Measurements from ENCODE around the gene TRIO.

TRIO gene

DNA sequence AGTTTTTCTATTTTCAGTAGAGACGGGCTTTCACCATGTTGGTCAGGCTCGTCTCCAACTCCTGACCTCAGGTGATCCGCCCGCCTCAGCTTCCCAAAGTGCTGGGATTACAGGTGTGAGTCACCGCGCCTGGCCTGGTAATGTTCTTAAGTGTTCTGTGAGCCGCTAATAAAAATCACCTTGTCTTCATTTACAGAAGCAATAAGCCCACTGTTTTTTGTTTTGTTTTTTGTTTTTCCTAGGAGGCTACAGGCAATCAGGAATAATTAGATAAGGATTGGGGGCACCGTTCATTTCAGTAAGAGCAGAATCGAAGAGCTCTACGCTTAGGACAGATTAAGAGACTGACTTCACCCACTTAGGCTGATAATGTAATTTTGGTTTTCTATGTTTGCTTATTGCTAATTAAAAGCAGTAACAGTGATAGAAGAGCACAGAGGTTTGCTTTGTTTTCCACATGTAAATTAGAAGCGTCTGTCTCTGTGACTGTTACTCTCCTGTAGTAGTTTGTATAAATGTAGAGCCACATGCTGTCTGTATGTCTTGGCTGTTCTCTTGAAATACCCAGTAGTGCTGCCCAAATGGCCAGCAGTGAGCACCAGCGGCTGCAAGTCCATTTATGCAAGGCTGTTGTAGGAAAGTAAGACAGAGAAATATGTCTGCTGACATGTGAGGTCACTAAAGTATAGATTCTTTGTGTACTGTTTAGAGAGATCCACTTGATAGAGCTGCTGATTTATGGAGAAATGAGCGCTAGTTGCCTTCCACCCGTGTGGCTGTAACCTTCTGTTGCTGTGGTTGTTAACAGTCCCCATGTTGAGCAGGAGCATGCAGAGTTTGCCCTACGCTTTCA is 30.5 kb downstream of the TRIO start:
- H3K9ac ChIP-seq (ENCODE audit: low read length): no peak overlapping the region
- no peaks in the 10 kb centered on the region for H3K36me3 ChIP-seq (ENCODE audit: low read length)
- no peaks in the 10 kb centered on the region for H3K27me3 ChIP-seq (ENCODE audit: low read length)
- peaks cover 10% of the 10 kb centered on the region; the same call in 1 of the 2 replicates for H3K79me2 ChIP-seq (ENCODE audit: insufficient read depth, low read length)
- H2AFZ ChIP-seq (ENCODE audit: low read depth, low read length, severe bottlenecking): no peak overlapping the region
- no peaks in the 10 kb centered on the region for H3K9me2 ChIP-seq (replicated peaks; ENCODE audit: insufficient read depth, low read length)
- H3K4me2 ChIP-seq (ENCODE audit: low read depth, low read length, poor library complexity, severe bottlenecking): no peak overlapping the region
- TF ChIP-seq, protein P1, sequence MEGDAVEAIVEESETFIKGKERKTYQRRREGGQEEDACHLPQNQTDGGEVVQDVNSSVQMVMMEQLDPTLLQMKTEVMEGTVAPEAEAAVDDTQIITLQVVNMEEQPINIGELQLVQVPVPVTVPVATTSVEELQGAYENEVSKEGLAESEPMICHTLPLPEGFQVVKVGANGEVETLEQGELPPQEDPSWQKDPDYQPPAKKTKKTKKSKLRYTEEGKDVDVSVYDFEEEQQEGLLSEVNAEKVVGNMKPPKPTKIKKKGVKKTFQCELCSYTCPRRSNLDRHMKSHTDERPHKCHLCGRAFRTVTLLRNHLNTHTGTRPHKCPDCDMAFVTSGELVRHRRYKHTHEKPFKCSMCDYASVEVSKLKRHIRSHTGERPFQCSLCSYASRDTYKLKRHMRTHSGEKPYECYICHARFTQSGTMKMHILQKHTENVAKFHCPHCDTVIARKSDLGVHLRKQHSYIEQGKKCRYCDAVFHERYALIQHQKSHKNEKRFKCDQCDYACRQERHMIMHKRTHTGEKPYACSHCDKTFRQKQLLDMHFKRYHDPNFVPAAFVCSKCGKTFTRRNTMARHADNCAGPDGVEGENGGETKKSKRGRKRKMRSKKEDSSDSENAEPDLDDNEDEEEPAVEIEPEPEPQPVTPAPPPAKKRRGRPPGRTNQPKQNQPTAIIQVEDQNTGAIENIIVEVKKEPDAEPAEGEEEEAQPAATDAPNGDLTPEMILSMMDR (IDR thresholded peaks at IDR 0.05; ENCODE audit: insufficient read depth, low read length, poor library complexity, severe bottlenecking): no peak
- no peak overlapping the region for H3K27ac ChIP-seq (ENCODE audit: low read depth, low read length)
- peaks cover 57% of the 10 kb centered on the region for H4K20me1 ChIP-seq (ENCODE audit: low read depth, low read length)
- no peaks in the 10 kb centered on the region for H3K9me3 ChIP-seq (ENCODE audit: insufficient read depth, low read length)
- no peak overlapping the region for H3K4me3 ChIP-seq (ENCODE audit: insufficient read depth, low read length, poor library complexity, severe bottlenecking)
- H3F3A ChIP-seq (ENCODE audit: insufficient read depth): no peaks in the 10 kb centered on the region

DNA sequence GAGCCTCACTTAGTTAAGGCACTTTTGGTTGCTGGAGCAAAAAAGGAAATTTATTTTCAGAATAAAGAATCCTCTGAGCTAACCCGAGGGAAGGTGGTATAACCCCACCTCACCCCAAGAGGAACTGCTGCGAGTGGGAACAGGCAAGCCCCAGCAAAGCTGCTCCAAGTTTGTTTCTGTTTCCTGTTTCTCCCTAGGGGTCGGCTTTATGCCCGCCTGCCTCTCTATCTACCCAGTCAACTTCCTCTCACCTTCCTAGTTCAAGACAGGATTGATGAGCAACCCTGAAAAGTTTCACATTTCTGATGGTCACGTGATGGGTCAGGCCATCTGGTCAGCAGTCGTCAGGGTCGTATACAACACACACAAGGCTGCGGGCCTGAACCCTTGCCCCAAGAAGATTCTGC is 31.1 kb downstream of the TRIO start:
- Histone ChIP-seq H3K27me3 (ENCODE audit: low read length) (no peaks in the 10 kb centered on the region), H4K20me1 (ENCODE audit: low read depth, low read length) (peaks cover 54% of the 10 kb centered on the region), H3K4me2 (ENCODE audit: low read depth, low read length, poor library complexity, severe bottlenecking) (no peak overlapping the region), H3K27ac (ENCODE audit: low read depth, low read length) (no peak overlapping the region), H2AFZ (ENCODE audit: low read depth, low read length, severe bottlenecking) (no peak overlapping the region), H3K9me2 (replicated peaks; ENCODE audit: insufficient read depth, low read length) (no peaks in the 10 kb centered on the region), H3K4me3 (ENCODE audit: insufficient read depth, low read length, poor library complexity, severe bottlenecking) (no peak overlapping the region), H3K9ac (ENCODE audit: low read length) (no peak overlapping the region), H3K79me2 (ENCODE audit: insufficient read depth, low read length) (peaks cover 10% of the 10 kb centered on the region; the same call in 1 of the 2 replicates), H3K9me3 (ENCODE audit: insufficient read depth, low read length) (no peaks in the 10 kb centered on the region), H3K36me3 (ENCODE audit: low read length) (no peaks in the 10 kb centered on the region), H3F3A (ENCODE audit: insufficient read depth) (no peaks in the 10 kb centered on the region)
- TF ChIP-seq EZH2phosphoT487 (conservative IDR thresholded peaks at IDR 0.05; ENCODE audit: low read length): no peak
- TF ChIP-seq, protein P1 (IDR thresholded peaks at IDR 0.05; ENCODE audit: insufficient read depth, low read length, poor library complexity, severe bottlenecking): no peak

DNA sequence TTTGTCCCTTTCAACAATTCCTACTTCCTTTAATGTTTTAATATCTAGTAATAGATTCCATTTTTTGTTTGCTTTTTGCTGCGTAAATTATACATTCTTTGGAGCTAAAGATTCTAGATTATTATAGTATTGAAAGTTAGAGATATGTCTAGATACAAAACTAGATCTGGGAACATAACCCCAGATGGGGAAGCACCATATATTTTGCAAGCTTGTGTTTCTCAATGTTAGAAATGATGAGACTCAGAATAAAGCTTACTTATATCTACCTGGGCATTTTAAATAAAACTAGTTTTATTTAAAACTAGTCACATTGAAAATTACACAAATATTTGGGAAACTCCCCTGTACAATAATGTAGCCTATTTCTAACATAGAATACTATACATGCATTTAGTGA is 32.2 kb downstream of the TRIO start:
- peaks cover 10% of the 10 kb centered on the region; the same call in 1 of the 2 replicates for H3K79me2 ChIP-seq (ENCODE audit: insufficient read depth, low read length)
- H3K4me3 ChIP-seq (ENCODE audit: insufficient read depth, low read length, poor library complexity, severe bottlenecking): no peak overlapping the region
- H3K27me3 ChIP-seq (ENCODE audit: low read length): no peaks in the 10 kb centered on the region
- no peak overlapping the region for H3K9ac ChIP-seq (ENCODE audit: low read length)
- H3K9me2 ChIP-seq (replicated peaks; ENCODE audit: insufficient read depth, low read length): no peaks in the 10 kb centered on the region
- no peaks in the 10 kb centered on the region for H3K36me3 ChIP-seq (ENCODE audit: low read length)
- no peak overlapping the region for H2AFZ ChIP-seq (ENCODE audit: low read depth, low read length, severe bottlenecking)
- no peak overlapping the region for H3K27ac ChIP-seq (ENCODE audit: low read depth, low read length)
- no peaks in the 10 kb centered on the region for H3F3A ChIP-seq (ENCODE audit: insufficient read depth)
- peaks cover 44% of the 10 kb centered on the region for H4K20me1 ChIP-seq (ENCODE audit: low read depth, low read length)
- no peaks in the 10 kb centered on the region for H3K9me3 ChIP-seq (ENCODE audit: insufficient read depth, low read length)
- H3K4me2 ChIP-seq (ENCODE audit: low read depth, low read length, poor library complexity, severe bottlenecking): no peak overlapping the region
- TF ChIP-seq, protein P1 (IDR thresholded peaks at IDR 0.05; ENCODE audit: insufficient read depth, low read length, poor library complexity, severe bottlenecking): no peak
